HG03135 (cell line): ENCODE data around the gene FBXL7.

ENCODE experiments used
- ATAC-seq: cut with Tn5 transposase; IDR thresholded peaks from one replicate; pipeline ENCODE4 v1.9.1; 2021; ENCODE audit warnings: mild to moderate bottlenecking, moderate library complexity; ENCODE audit not compliant: unreplicated experiment

The FBXL7 gene

DNA sequence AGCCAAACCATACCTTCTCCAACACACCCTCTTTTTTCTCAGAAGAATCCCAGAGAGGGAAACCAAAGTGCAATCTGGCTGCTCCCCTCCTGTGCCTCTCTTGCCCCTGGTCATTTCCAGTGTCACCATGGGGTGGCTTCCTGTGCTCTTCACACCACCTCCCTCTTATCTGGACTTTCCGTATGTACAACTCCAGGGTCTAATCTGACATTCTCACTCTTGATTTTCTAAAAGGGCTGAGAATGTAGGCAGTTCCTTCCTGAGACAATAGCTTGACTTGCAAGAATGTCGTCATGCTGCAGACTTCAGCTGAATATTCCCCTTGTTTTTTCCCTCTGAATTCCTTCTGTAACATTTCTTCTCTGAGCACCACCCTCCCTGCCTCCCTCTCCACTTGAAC, 110.2 kb downstream of the FBXL7 start:
- no peak for ATAC-seq

DNA sequence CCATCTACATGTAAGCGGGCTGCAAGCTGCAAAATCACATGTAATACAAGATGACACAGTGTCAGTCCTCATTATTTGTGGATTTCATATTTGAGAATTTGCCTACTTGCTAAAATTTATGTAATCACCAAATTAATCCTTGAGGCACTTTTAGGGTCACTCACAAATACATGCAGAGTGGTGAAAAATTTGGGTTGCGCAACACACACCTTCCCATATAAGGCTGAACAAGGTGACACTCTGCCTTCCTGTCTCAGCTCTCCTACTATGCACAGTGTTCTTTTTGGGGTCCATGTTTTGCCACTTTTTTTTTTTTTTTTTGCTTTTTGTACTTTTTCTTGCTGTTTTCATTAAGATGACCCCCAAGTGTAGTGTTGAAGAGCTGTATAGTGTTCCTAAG, 111.0 kb downstream of the FBXL7 start:
- ATAC-seq, result no peak

GRCh38 chr5:15612915-15613635, 113.1 kb downstream of the FBXL7 start:
- ATAC-seq, result no peak

- no peak for ATAC-seq
These were observed 114.7 kb downstream of the FBXL7 start for GRCh38 chr5:15614679-15615078.

GRCh38 chr5:15615859-15616258, 115.9 kb downstream of the FBXL7 start:
- no peak for ATAC-seq

GRCh38 chr5:15618938-15619337, 119.0 kb downstream of the FBXL7 start:
- no peak for ATAC-seq

DNA sequence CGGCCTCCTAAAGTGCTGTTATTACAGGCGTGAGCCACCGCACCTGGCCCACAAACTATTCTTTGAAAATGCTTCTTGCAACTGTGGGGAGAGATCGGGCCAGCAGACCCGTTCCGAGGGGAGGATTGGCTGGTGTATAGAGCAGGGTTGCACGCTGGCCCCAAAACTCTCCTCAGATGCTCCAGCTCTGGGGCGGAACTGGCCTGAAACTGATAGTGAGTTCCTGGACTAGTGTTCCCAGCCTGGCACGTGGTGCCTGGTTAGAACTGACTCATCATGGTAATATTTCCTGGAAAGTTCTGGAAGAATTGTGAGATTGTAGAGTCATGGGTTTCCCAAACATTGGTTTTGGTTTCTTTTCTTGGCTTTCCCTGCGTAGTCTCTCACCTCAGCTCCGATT, 120.5 kb downstream of the FBXL7 start:
- ATAC-seq, result no peak

GRCh38 chr5:15621094-15621493, 121.1 kb downstream of the FBXL7 start:
- no peak for ATAC-seq

DNA sequence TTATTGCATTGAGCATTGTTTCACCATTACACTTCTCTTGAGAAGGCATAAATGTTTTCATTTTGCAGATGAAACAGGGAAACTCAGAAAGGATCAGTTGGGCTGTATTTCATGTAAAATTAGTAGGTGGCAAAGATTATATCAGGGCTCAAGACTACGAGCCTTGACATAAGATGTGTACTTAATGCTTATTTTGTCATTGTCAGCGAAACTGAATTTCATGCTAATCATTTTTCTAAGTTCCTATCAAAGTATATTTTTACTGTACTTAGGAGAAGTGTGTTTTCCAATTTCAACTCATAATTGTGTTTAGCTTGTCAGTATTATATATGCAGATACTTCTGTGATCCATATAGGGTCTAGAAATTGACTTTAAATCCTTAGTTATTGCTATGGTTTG, 123.8 kb downstream of the FBXL7 start:
- no peak for ATAC-seq

DNA sequence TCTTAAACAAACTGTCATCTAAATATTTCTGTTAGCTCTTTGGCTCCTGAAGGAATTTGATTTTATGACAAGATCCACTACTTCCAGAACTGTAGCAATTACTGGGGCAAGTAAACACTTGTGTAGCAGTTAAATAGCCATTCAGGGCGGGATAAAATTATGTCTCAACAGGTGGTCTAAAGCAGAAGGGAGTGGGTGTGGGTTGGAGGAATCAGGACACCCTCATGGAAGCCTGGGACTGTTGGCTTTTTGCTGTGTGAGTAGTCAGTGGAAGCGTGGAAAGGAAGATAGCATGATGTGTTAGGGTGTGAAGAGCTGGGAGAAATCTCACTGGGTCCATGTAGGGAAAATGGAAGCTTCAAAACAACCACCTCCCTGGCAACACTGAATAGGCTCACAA, 127.1 kb downstream of the FBXL7 start:
- no peak for ATAC-seq

DNA sequence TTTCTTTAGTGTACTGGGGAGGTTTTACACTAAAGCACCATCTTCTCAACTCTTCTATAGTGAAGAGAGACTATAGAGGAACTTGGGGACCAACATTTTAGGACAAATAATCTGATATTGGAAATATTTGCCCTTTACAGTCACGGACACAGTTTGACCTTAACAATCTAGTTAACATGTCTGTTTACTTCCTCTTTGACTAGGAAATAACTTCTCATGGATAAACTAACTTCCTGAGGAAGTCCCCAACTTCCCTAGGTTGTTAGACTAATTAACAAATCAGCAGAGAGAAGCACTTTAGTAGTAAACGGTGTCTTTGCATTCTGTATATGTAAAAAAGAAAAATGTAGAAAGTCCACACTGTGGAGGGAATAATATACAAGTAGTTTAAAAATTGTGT, 127.7 kb downstream of the FBXL7 start:
- no peak for ATAC-seq

DNA sequence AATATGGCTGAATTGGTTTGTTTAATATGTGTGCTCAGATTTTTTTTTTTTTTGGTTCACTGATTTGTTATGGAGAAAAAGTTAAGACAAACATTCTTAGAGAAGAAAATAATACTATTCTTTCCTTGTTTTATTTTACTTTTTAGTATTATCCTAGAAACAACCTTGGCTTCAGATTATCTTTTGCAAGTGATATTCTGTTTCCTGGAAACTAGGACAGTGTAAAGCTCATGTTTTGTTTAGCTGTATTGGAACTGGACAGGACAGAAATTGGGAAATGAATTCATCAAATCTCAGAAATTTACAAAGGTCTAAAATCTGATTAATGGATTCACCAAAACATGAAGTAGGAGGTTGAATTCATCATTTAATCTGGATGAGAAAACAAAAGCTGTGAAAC, 130.5 kb downstream of the FBXL7 start:
- no peak for ATAC-seq

DNA sequence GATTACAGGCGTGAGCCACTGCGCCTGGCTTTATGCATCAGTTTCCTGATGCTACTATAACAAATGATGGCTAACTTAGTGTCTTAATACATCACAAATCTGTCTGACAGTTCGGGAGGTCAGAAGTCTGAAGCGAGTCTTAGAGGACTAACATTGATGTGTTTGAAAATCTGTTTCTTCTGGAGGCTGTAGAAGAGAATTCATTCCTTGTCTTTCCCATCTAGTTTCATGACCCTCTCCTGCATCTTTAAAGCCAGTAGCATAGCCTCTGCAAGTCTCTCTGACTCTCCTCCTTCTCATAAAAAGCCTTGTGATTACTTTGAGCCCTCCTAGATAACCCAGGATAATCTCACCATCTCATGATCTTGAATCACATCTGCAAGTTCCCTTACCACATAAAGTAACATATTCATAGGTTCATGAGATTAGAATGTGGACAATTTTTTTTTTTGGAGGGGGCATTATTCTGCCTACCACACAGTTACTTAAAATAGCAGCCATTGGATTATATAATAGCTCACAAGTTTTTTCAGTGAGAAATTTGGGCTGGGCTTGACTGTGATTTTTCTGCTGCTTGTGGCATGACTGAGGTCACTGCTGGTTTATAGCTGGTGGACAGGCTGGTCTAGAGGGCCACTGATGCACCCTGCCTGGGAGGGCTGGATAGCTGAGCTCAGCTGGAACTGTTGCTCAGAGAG, 134.8 kb downstream of the FBXL7 start:
- ATAC-seq, result no peak

GRCh38 chr5:15635289-15635616, 135.3 kb downstream of the FBXL7 start:
- no peak for ATAC-seq

GRCh38 chr5:15637345-15637744, 137.4 kb downstream of the FBXL7 start:
- ATAC-seq, result no peak

- no peak for ATAC-seq
These were observed 137.9 kb downstream of the FBXL7 start for GRCh38 chr5:15637886-15638285.

- ATAC-seq, result no peak
These were observed 138.3 kb downstream of the FBXL7 start for GRCh38 chr5:15638296-15638695.

GRCh38 chr5:15639288-15639687, 139.3 kb downstream of the FBXL7 start:
- no peak for ATAC-seq

GRCh38 chr5:15640116-15640515, 140.1 kb downstream of the FBXL7 start:
- no peak for ATAC-seq

- ATAC-seq, result no peak
These were observed 143.8 kb downstream of the FBXL7 start for GRCh38 chr5:15643731-15644130.

DNA sequence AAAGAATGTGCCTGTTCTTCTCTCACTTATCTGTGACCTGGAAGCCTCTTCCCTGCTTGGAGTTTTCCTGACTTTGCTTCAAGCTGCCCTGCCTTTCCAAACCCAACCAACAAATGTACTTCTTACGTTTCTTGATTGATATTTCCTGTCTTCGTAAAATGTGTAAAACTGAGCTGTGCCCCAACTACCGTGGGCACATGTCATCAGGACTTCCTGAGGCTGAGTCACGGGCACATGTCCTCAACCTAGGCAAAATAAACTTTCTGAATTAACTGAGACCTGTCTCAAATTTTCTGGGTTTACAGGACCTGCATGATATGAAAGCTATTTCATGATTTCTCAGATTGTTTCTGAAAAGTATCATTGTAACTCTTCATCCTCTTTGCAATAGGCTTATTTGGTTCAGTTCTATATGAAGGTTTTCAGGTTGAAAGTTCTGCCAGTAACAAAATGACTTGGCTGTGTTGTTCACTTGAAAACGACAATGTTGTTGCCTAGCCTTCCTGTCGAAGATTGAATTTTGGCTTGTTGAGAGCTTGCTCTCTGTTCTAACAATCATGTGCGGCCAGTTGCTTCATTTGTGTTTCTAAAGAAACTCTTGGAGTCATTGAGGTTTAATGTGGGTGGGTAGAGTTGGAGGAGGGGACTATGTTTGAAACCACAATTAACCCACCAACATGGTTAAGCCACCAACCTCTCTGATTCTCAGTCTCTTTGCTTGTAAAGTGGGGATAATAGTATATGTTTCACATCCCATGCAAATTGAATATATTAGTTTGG, 145.6 kb downstream of the FBXL7 start:
- ATAC-seq, result no peak

DNA sequence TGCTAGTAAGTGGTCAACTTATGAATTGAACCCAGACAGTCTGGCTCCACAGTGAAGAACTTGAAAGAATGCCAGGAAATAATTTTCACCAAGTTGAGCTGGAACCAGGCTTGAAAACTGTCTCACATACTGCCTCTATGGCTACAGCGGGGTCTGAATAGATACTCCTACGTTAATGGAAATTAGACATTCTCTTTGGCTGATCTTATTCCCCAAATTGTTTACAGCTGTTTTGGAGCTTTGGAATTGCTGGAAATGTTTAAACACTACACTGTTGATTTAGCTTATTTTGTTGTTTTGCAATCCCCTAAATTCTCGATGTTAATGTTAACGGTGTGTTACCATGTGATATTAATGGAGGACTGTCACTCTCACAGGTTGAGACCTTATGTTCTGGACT, 146.4 kb downstream of the FBXL7 start:
- ATAC-seq, result no peak
